HG03565 (cell line): ENCODE data around the gene LRRC17.

Experiments
- ATAC-seq: cut with Tn5 transposase; IDR thresholded peaks from one replicate; pipeline ENCODE4 v1.9.1; 2021; ENCODE audit warnings: mild to moderate bottlenecking, moderate library complexity; ENCODE audit not compliant: unreplicated experiment

Gene LRRC17

DNA sequence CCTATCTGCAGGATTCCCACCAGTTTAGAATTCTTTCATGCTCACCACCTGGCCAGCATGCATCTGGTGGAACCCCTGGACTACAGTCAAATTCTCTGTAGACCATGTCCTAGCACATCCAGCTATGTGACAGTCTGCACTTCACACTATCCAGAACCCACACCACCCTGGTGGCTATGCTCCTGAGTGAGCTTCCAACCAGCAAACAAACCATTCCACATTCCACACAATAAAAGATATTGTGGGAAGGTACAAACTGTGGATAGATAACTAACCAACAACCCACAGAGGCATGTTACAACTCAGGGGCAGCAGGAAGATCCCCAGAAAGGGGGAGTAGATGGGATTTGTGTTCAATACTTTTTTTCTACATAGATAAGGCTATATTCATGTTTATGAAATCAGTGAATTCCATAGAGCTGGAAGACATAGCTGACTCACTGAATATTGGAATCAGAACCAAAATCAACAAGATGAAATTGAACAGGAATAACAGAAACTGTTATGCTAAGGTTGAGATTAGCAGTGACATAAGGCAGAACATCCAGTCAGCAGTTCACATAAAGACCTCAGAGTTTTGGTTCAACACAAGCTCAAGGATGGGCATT is 72.5 kb downstream of the LRRC17 start:
- no peak for ATAC-seq

GRCh38 chr7:102988088-102988487 is 75.3 kb downstream of the LRRC17 start:
- ATAC-seq, result no peak

- no peak for ATAC-seq
Measured at GRCh38 chr7:102988631-102989560, 76.1 kb downstream of the LRRC17 start.

DNA sequence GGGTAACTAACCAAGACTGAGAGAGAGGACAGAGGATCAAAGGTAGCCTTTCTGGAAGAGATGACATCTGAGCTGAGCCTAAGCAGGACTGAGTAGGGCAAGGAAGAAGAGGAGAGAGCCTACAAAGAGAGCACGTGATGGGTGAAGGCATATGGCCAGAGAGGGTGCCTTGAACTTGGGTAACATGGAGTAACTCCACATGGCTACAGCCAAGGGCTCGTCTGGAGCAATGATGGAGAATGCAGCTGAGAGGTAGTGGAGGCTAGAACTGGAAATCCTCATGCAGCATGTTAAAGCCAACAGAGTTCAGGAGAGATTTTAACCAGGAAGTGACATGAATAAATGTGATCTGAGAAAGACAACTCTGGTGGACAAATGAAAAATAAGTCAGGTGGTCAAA is 77.8 kb downstream of the LRRC17 start:
- ATAC-seq, result no peak

DNA sequence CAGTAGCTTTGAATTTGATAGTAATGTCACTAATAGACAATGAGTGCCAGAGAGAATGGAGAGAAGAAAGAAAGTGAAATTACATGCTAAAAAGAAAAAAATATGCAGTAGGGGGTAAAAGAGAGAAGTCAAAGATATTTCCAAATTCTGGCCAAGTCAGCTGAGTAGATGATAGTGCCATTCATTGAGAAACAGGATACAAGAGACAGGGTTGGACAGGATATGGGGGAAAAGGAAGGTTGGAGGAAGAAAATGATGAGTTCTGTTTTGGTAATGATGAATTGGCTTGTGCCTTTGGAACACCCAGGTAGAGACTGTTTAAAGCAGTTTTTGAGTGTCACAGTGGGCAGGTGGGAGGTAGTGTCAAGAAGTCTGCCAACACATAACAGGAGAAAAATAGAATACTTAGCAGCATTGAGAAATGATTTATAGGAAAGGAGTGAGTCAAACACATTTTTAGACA is 78.3 kb downstream of the LRRC17 start:
- no peak for ATAC-seq

DNA sequence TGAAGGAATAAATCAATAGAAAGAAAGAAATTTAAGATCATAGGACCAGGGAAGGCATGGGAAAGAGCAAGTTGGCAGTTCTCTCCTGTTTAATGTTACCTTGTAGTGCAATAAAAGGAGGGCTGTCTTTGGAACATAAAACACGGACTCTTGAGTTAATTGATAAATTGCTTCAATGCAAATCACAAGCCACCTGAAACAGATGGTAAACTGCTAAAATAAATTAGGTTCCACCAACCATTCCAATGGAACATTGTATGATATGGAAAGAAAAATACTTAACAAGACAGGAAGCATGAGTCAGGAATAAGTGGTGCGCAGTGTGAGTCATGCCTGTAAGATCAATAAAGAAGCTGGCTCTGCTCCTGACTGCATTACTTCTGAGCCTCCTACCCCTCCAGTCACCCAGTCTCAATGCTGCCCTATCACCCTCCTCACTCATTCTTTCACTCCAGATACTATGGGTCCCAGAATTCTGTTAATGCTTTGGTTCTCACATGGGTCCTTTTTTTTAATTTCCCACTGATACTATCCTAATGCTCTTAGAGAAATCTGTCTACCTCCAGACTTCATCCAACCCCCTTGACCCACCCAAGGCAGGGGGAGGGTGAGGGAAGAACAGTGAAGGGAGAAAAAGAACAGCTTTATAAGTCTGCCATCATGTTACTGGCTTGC is 78.9 kb downstream of the LRRC17 start:
- ATAC-seq, result no peak

DNA sequence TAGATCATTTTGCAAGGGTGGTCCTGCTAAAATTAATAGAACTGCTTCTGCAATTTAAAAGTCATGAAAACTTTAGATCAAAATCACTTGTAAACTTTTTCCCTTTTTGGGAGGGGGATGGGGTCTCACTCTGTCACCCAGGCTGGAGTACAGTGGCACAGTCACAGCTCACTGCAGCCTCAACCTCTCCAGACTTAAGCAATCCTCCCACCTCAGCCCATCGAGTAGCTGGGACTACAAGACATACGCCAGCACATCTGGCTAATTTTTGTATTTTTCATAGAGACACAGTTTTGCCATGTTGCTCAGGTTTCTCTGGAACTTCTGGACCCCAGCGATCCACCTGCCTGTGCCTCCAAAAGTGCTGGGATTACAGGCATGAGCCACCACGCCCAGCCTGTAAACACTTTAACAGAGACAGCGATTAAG is 79.7 kb downstream of the LRRC17 start:
- no peak for ATAC-seq

DNA sequence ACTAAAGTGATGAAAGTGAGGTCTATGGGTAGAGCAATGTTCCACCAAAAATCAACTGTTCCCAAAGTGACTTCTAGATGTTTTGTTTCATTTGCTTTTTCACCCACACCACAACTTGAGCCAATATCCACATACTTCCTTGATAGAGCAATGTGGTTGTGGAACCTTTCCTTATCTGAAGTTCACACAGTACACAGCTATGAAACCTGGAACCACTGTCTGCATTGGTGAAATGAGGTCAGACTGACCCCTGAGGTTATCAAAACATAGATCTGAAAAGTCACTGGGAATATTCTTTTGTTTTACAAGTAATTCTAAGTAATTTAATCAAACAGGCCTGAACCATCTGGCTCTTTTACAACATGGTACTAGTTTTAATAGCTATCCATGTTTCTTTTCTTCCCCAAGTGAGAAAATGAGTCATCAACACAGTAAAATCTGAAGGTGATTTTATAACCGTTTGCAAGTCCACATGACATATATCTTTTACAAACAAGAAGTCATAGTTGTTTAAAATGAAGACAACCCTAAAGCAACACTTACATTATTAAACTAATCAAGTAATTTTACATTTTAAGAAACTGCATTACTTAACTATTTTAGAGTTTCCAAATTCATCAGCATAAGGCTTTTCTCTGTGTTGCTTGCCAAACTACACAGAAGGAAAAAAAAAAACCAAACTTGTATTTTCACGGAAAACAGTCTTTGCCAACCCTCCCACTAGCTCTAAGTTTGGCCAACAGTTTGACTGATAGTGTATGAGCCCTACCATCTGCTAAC is 80.3 kb downstream of the LRRC17 start:
- no peak for ATAC-seq

- no peak for ATAC-seq
Measured at GRCh38 chr7:102993718-102994029, 80.9 kb downstream of the LRRC17 start.

GRCh38 chr7:102994567-102994966 is 81.8 kb downstream of the LRRC17 start:
- no peak for ATAC-seq
